IPS-18c (cell line): ENCODE data around the gene TNIK.

Source experiments
- H3K4me3 ChIP-seq: 2 replicates; pipeline ENCODE4 v1.7.0; 2013; ENCODE audit warnings: low read depth, mild to moderate bottlenecking, low read length, moderate library complexity; ENCODE audit not compliant: insufficient read depth
- H3K9me3 ChIP-seq: one replicate; pipeline ENCODE4 v1.6.1; 2013; ENCODE audit warnings: mild to moderate bottlenecking, low read length, moderate library complexity; ENCODE audit not compliant: control insufficient read depth, insufficient read depth

Gene TNIK

DNA sequence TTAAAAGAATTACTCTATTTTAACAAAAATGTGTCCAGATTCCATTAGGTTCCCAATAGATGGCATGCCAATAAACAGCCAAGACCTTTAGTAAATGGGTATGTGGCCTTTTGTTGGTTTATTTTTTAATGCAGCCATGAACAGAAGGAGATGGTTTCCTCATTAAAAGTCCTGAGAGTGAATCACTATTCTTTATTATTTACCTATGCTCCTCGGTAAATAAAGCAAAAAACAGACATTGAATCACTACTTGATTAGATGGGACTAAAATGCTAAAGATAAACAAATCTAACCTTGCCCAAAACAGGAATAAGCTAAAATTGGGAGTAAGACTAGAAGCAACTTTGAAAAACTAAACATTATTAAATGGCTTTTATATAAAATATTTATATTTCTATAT is 94.2 kb downstream of the TNIK start:
- no peaks in the 10 kb centered on the region for H3K9me3 ChIP-seq
- no peak overlapping the region for H3K4me3 ChIP-seq

DNA sequence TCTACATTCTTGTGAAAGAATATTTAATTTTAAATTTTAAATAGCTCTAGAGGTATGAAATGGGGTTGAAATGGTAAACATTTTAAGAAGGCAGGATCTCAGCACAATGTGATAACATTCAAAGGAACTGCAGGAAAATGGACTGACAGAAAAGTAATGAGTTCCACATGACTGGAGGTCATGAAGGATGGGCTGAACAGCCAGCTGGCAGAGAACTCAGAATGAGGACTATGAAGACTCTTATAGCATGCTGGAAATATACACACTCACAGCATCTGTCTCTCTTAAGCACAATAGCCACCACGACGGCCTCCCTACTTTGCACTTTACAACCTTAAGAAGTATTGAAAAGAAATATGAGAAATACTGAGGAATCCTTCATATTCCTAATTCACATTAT is 94.7 kb downstream of the TNIK start:
- Histone ChIP-seq H3K9me3 (no peaks in the 10 kb centered on the region), H3K4me3 (no peak overlapping the region)

DNA sequence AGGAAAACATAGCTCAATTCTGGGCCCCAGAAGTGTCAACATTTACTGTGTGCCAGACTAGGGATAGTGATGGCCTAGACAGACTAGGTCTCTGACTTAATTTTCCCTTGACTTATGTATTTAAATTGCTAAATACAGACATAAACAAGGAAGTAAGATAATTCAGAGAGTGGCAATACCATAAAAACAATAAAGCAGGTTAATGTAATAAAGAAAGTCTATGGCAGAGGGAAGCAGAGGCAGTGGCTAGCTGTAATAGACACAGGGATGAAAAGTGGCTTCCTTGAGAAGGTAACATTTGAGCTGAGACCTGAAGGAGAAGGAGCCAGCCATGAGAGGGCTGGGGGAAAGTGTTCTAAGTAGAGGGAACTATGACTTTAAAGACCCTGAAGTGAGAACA is 95.7 kb downstream of the TNIK start:
- no peak overlapping the region for H3K4me3 ChIP-seq
- no peaks in the 10 kb centered on the region for H3K9me3 ChIP-seq

DNA sequence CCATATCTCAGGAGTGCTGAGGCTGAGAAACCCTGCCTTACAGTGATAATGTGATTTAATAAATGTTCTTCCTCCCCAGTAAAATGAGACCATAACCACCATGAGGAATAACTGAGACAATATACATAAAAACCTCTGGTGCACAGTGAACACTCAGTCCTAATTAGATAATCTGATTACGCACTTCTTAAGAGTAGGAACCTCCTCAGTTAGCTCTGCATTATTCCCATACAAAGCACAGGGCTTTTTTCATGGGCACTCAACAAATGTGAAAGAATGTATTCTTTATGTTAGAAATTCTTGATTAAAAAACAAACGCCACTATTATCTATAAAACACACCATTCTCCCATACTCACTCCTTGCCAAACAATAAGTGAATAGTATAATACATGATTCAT is 97.0 kb downstream of the TNIK start:
- H3K9me3 ChIP-seq = no peaks in the 10 kb centered on the region
- H3K4me3 ChIP-seq = no peak overlapping the region

DNA sequence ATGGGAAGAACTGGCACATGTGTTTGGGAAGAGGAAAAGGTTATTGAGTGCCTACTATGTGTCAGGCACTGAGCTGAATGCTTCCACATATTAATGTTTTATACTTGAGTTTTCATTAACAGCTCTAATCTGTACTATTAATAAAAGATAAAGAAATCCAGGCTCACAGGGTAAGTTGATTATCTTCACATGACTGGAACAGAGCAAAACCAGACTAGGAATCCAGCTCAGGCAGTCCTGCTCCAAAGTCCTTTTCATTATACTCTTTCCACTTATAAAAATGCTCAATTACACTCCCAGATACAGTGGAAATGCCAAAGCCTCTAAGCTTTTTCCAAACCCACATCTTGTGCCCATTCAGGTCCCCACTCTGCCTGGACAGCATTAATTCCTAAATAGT is 97.6 kb downstream of the TNIK start:
- no peaks in the 10 kb centered on the region for H3K9me3 ChIP-seq
- no peak overlapping the region for H3K4me3 ChIP-seq

DNA sequence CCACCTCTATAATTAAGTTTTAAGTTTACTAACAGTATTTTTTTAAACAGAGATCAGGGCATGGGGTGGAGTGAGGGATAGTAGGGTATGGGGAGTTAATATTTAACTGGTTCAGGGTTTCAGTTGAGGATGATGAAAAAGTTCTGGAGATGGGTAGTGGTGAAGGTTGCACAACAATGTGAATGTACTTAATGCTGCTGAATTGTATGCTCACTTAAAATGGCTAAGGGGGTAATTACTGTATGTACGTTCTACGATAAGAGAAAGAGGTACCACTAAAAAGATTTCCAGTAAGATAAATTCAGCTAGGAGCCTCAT is 101.4 kb downstream of the TNIK start:
- Histone ChIP-seq H3K9me3 (no peaks in the 10 kb centered on the region), H3K4me3 (no peak overlapping the region)

DNA sequence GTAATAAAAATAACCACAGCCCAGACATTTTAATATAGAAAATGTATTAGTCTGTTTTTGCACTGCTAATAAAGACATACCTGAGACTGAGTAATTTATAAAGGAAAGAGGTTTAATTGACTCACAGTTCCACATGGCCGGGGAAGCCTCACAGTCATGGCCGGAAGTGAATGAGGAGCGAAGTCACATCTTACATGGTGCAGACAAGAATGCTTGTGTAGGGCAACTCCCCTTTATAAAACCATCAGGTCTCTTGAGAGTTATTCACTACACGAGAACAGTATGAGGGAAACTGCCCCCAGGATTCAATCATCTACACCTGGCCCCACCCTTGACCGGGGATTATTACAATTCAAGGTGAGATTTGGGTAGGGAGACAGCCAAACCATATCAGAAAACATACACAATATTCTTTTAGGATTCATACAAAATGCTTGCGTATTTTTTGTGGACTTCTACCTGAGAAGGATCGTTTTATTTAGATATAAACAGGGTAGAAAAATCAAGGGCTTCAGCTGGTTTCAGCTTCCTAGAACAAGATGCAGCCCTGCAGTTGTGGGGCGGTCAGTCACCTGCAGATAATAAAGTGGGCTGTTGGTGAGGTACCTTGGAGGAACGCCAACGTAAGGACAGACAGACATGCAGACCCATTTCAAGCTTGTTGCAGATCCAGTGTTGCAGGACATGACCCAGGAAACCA is 101.9 kb downstream of the TNIK start:
- H3K4me3 ChIP-seq = no peak overlapping the region
- no peaks in the 10 kb centered on the region for H3K9me3 ChIP-seq

DNA sequence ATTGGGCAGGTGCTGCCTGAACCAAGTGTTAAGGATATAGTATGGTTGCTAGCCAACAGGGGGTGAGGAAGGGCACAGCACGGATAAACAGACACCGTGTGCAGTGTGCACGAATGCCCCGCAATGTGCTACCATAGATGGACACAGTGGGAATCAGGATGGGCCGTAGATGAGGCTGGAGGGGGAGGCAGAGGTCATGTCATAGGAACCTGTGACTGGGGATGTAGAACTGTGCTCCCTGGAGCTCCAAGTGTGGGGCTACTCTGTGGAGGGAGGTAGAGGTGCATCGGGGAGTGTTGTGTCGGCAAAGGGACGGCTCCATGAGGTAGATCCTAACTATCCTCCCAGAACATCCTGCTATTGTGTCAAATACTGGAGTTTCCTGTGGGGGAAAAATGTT is 102.5 kb downstream of the TNIK start:
- Histone ChIP-seq H3K9me3 (no peaks in the 10 kb centered on the region), H3K4me3 (no peak overlapping the region)

DNA sequence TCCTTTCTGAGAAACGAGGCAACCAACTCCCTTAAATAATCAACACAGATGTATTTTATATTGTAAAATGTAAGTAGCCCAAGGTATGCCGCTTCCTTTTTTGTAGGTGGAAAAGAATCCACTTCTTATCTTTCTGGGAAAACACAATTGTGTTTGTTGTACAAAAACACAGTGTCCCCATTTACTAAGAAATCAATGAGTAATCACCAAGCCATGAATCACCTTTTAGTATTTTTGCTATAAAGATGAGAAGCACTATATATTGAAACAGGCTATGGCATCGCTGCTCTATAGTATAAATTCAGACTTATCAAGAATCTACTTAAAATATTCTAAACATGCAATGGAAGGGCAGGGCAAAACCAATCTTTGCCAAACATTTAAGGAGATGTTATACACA is 104.0 kb downstream of the TNIK start:
- Histone ChIP-seq H3K9me3 (no peaks in the 10 kb centered on the region), H3K4me3 (no peak overlapping the region)

DNA sequence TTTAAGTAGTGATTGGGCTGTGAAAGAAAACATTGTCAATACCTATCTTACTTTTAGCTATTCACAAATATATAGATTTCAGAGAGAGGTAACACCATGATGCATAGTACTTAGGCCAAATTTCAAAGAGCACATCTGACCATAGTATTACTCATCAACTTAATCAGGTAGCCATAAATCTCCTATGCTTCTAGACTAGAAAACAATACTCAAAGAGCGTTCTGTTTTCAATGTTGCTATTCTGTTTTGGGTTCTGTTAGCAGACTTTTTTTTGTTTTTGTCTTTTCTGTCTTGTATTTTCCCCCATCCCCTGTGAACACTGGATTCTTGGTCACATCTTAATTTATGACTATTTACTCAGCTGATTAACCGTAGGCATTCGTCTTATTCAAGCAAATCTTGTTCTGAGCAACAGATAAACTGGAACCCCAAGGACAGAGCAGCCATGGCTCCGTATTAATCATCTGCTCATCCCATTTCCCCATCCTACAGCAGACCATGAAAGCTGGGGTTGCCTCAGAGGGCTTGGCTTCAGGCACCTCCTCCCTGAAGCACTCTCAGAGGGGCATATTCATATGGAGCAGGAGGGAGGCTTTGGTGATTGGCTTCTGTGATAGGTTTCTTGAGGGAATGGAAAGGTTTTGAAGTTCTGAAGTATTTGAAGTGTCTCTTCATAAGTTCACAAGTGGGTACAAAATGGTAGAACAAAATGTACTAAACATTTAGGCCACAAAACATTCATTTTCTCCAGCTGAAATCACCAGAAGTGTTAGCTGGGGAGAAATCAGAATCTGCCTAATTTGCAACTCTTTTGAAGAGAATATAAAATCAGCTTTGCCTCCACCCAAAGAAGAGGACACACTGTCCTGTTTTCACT is 105.3 kb downstream of the TNIK start:
- no peak overlapping the region for H3K4me3 ChIP-seq
- H3K9me3 ChIP-seq = peaks cover 3% of the 10 kb centered on the region

DNA sequence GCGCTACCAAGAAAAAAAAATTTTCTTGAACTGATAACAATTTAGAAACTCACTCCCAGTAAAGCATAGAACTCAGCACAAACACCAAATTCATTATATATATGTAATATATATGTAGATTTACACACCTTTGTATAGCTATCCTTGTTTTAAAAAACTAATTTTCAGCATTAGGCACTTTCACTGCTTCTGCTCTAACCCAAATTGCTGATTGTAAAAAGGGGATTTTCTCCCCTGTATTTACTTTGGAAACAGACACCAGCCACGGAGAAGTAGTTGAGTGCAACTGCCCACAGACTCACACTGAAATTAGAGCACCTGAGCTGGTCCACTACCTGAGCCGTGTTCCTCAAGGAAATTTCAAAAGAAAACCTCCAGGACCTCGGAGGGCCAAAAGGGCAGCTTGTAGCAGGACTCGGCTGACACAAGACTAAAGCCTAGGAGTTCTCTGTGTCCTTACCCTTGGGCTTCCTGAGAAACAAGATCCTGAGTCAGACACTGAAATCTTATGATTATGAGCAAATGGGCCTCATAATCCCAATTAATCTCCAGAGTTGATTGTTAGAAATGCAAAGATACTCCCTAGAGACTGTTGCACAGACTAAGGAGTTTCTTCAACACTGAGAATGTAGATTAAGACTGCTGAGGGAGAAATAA is 106.0 kb downstream of the TNIK start:
- Histone ChIP-seq H3K9me3 (peaks cover 3% of the 10 kb centered on the region), H3K4me3 (no peak overlapping the region)

DNA sequence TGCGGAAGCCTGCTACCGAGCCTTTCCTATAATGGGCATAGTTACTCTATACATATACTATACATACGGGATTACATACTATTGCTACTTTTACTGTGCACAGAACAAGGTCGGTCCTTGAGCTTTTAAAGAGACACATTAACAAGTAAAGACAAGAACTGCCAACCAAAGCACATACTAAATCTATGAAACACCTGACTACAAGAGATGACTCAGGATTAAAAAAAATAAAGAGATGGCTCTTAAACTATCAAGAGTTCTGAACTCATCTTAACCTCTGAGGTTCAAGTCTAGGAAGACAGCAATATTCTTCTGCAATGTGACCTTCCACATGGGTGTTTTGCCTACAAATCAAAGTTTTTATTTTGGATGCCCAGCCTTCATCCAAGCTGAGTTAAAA is 106.8 kb downstream of the TNIK start:
- Histone ChIP-seq H3K4me3 (no peak overlapping the region), H3K9me3 (peaks cover 3% of the 10 kb centered on the region)

DNA sequence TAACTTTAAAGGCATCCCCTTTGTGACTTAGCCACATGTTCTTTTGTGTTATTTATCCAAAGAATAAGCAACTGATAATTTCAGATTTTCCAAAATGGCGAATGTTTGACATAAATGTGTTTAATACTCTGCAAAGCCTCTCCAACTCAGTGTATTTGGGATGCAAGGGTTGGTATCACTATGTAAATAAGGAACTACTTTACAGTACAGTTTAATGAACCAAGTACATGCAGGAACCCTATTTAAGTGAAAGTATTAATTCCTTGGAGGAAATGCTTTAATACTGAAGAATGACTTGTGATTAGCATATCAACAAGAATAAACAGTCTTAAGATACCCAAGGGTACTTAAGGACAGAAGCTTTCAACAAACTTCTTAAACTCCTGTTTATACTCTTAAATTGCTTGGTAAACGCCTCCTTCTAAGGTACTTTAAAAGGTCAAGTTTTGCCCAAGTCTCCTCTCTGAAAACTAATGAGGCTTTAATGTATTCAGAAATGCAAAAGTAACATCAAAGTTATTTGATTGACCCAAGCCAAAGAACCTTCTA is 107.7 kb downstream of the TNIK start:
- peaks cover 3% of the 10 kb centered on the region for H3K9me3 ChIP-seq
- no peak overlapping the region for H3K4me3 ChIP-seq

DNA sequence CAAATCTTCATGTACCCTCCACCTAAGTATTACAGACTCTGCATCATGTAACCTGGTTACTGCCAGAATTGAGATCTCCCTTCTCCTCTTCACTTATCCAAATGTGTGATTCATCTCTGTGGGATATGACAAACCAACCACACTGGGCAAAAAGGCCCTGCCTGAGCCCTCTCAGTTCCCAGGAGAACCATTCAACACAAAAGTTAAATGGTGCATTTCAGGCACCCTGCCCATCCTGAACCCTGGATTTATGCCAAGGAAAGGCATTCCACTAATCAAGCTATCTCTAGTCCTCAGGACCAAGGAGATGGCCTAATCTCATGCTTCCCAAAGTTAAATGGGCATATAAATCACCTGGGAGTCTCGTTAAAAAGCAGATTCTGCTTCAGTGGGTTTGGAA is 108.5 kb downstream of the TNIK start:
- H3K9me3 ChIP-seq = peaks cover 3% of the 10 kb centered on the region
- no peak overlapping the region for H3K4me3 ChIP-seq

DNA sequence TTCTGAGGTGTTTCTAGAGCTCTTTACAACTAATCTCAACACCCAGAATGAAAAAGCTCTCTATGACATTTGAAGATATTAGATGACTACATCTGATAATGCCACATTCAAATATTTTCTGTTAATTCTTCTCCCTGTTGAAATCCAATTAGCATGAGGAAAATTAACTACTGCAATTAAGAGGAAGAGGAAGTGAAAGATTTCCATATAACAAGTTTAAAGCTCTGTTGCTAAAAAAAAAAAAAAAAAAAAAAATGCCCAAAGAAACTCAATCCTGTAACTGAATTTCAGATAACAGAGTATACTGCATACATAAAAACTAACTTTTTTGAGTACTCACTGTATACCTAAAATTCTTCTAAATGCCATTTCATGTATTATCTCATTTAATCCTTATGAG is 109.8 kb downstream of the TNIK start:
- peaks cover 3% of the 10 kb centered on the region for H3K9me3 ChIP-seq
- H3K4me3 ChIP-seq = no peak overlapping the region

DNA sequence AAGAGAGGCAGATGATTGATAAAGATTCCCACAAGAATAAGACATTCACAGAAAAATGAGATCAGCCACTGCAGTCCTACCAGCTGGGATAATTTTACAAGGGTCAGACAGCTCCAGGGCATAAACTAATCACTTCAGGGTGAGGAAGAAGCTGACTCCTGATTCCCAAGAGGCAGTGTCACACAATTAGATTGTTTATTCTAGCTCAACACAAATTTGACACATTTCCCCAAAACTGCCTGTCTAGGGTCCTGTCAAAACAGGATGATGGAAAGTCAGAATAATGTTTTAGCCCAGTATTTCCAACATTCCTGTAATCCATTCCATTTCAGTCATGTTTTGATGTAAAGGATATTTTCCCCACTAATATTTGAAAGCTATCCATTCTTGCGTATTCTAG is 110.8 kb downstream of the TNIK start:
- H3K9me3 ChIP-seq = peaks cover 3% of the 10 kb centered on the region
- no peak overlapping the region for H3K4me3 ChIP-seq

DNA sequence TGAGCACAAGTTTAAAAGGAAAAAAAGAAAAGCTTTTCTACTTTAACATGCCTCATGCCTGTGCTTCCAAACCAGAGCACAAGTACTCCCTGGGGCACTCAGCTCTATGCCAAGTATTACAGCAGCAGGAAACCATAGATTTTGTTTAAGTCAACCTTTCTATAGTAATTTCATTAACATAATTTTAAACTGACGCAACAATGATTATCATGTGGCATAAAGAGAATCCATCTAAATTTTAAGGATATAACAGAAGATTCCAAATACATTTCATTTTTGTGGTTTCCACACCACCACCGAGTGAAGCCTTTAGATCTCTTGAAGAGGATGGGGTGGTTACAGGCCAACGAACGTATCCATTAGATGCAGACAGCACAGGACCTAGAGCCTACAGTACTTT is 112.1 kb downstream of the TNIK start:
- H3K9me3 ChIP-seq = peaks cover 3% of the 10 kb centered on the region
- H3K4me3 ChIP-seq = no peak overlapping the region
